Type B pancreatic cell (in vitro differentiated cells): ENCODE results near the gene NEGR1. TPM values are rescaled to one million over a fixed set of nuclear protein-coding genes. Genes with fewer than 3 reads are reported as not detected.

Source experiments
- DNase-seq: peaks from one replicate; pipeline ENCODE4 v3.0.0; 2021; ENCODE audit warnings: mixed read lengths; ENCODE audit not compliant: unreplicated experiment; ENCODE audit errors: extremely low spot score
- H3K27ac Mint-ChIP-seq: 2 replicates; pipeline ENCODE4 v1.8.0; 2021; ENCODE audit warnings: mild to moderate bottlenecking, mixed read lengths
- H3K27me3 Mint-ChIP-seq: 2 replicates; pipeline ENCODE4 v1.8.0; 2021; ENCODE audit warnings: mixed read lengths
- H3K36me3 Mint-ChIP-seq: 2 replicates; pipeline ENCODE4 v1.8.0; 2021; ENCODE audit warnings: mixed read lengths
- H3K4me1 Mint-ChIP-seq: one replicate; pipeline ENCODE4 v1.8.0; 2021; ENCODE audit warnings: mixed read lengths; ENCODE audit not compliant: unreplicated experiment
- H3K4me3 Mint-ChIP-seq: 2 replicates; pipeline ENCODE4 v1.8.0; 2021; ENCODE audit warnings: mild to moderate bottlenecking, mixed read lengths
- H3K9me3 Mint-ChIP-seq: 2 replicates; pipeline ENCODE4 v1.8.0; 2021; ENCODE audit warnings: mixed read lengths
- CTCF ChIP-seq: fragments of 200-600 bp; sonication (generic); conservative IDR thresholded peaks from 2 replicates; pipeline ENCODE4 v1.5.0; 2021; ENCODE audit warnings: antibody characterized with exemption, mild to moderate bottlenecking
- total RNA-seq: library from RNA; stranded (reverse); gene quantifications from 2 replicates; pipeline ENCODE4 v1.2.1, GENCODE V29; 2021; ENCODE audit warnings: low replicate concordance

NEGR1 gene
- total RNA-seq, 1 donor from 2014 or later, result 22.5 TPM

- Mint-ChIP-seq H3K27me3 (peaks cover 36% of the 10 kb centered on the region), H3K27ac (no peak overlapping the region)
- peak; percentile 5 for TF ChIP-seq CTCF
Observed at GRCh38 chr1:72283307-72284083, 1.2 kb upstream of the NEGR1 start.

GRCh38 chr1:72283022-72283306, 625 bp upstream of the NEGR1 start:
- peak; percentile 19 for TF ChIP-seq CTCF
- DNase-seq, result no peak
- Mint-ChIP-seq H3K4me1 (peaks cover 7% of the 10 kb centered on the region), H3K27me3 (peaks cover 42% of the 10 kb centered on the region), H3K27ac (no peak overlapping the region), H3K36me3 (no peaks in the 10 kb centered on the region), H3K9me3 (no peaks in the 10 kb centered on the region), H3K4me3 (no peak overlapping the region)

More at GRCh38 chr1:72283307-72284083, 1.2 kb upstream of the NEGR1 start:
- Mint-ChIP-seq H3K9me3 (no peaks in the 10 kb centered on the region), H3K4me1 (peaks cover 7% of the 10 kb centered on the region), H3K4me3 (no peak overlapping the region), H3K36me3 (no peaks in the 10 kb centered on the region)
- peak; percentile 73 for DNase-seq

- no peaks in the 10 kb centered on the region for H3K36me3 Mint-ChIP-seq
- no peaks in the 10 kb centered on the region for H3K9me3 Mint-ChIP-seq
- no peak for DNase-seq
- no peak overlapping the region for H3K4me3 Mint-ChIP-seq
- TF ChIP-seq CTCF, result no peak
- H3K4me1 Mint-ChIP-seq, result peaks cover 7% of the 10 kb centered on the region
- peak overlapping the region; percentile 80 for H3K27ac Mint-ChIP-seq
- H3K27me3 Mint-ChIP-seq, result peaks cover 39% of the 10 kb centered on the region
Observed at GRCh38 chr1:72281637-72282270, 585 bp downstream of the NEGR1 start.

- no peaks in the 10 kb centered on the region for H3K9me3 Mint-ChIP-seq
- DNase-seq, result no peak
- peaks cover 35% of the 10 kb centered on the region for H3K27me3 Mint-ChIP-seq
- no peak overlapping the region for H3K4me3 Mint-ChIP-seq
- no peaks in the 10 kb centered on the region for H3K36me3 Mint-ChIP-seq
- H3K27ac Mint-ChIP-seq, result peak overlapping the region; percentile 64
- H3K4me1 Mint-ChIP-seq, result peaks cover 7% of the 10 kb centered on the region
- TF ChIP-seq CTCF, result no peak
Observed at GRCh38 chr1:72281144-72281543, 1.2 kb downstream of the NEGR1 start.

GRCh38 chr1:72280711-72281110, 1.6 kb downstream of the NEGR1 start:
- Mint-ChIP-seq H3K9me3 (no peaks in the 10 kb centered on the region), H3K4me3 (no peak overlapping the region), H3K36me3 (no peaks in the 10 kb centered on the region), H3K27ac (no peak overlapping the region), H3K27me3 (peaks cover 35% of the 10 kb centered on the region), H3K4me1 (peaks cover 7% of the 10 kb centered on the region)
- TF ChIP-seq CTCF, result no peak
- DNase-seq, result no peak
